Activated CD8-positive, alpha-beta memory T cell treated with anti-CD3 and anti-CD28 coated beads, Interleukin-2, amount 50 U/mL, for 48 hours (primary cell): ENCODE results near the gene RNF5.
"Not testable (repeated sequence)": the region's sequence is repeated elsewhere in the genome, so short reads cannot be mapped to it uniquely, and the experiment has no call there.

ENCODE experiments used
- DNase-seq: peaks from one replicate; pipeline ENCODE4 v3.0.0-alpha.2; 2020

RNF5 gene

GRCh38 chr6:32177788-32178546 lies at the start of gene RNF5:
Gene RNF5 (plus strand): TSS chr6:32178405. CDS start chr6:32178512, 107 bp downstream.
- DNase-seq = peak; percentile 90

GRCh38 chr6:32128751-32129296 lies 49.4 kb upstream of the RNF5 start:
- DNase-seq = no peak

GRCh38 chr6:32129297-32130088 lies 48.7 kb upstream of the RNF5 start:
- no peak for DNase-seq

- no peak for DNase-seq
These were observed 46.7 kb upstream of the RNF5 start for GRCh38 chr6:32131439-32131948.

GRCh38 chr6:32132110-32132509 lies 46.1 kb upstream of the RNF5 start:
- DNase-seq = no peak

GRCh38 chr6:32133786-32134185 lies 44.4 kb upstream of the RNF5 start:
- DNase-seq = no peak

- no peak for DNase-seq
These were observed 40.8 kb upstream of the RNF5 start for GRCh38 chr6:32137454-32137853.

GRCh38 chr6:32139590-32139989 lies 38.6 kb upstream of the RNF5 start:
- DNase-seq = no peak

GRCh38 chr6:32140420-32141046 lies 37.7 kb upstream of the RNF5 start:
- DNase-seq = no peak

- not testable (repeated sequence) for DNase-seq
These were observed 34.0 kb upstream of the RNF5 start for GRCh38 chr6:32144238-32144637.

- no peak for DNase-seq
These were observed 31.9 kb upstream of the RNF5 start for GRCh38 chr6:32146287-32146686.

- DNase-seq = no peak
These were observed 31.5 kb upstream of the RNF5 start for GRCh38 chr6:32146687-32147086.

- no peak for DNase-seq
These were observed 30.6 kb upstream of the RNF5 start for GRCh38 chr6:32147401-32148132.

- peak; percentile 85 for DNase-seq
These were observed 29.7 kb upstream of the RNF5 start for GRCh38 chr6:32148289-32149091.

- no peak for DNase-seq
These were observed 29.0 kb upstream of the RNF5 start for GRCh38 chr6:32149092-32149755.

GRCh38 chr6:32149932-32150870 lies 28.0 kb upstream of the RNF5 start:
- DNase-seq = no peak

- DNase-seq = no peak
These were observed 26.9 kb upstream of the RNF5 start for GRCh38 chr6:32151181-32151862.

- no peak for DNase-seq
These were observed 26.1 kb upstream of the RNF5 start, which contains the start of gene PRRT1 for GRCh38 chr6:32151863-32152768. Gene PRRT1 (minus strand): TSS chr6:32151939. CDS start chr6:32151827, 112 bp downstream.
